Pons (tissue), 1 donor: ENCODE data around the gene ADTRP.

Experiments used
- DNase-seq: peaks from one replicate; pipeline ENCODE4 v3.0.0-alpha.2; 2016; ENCODE audit warnings: low spot score

The ADTRP gene

GRCh38 chr6:11722805-11723631, 55.6 kb downstream of the ADTRP start:
- DNase-seq = no peak

- DNase-seq = no peak
Measured at GRCh38 chr6:11722220-11722619, 56.4 kb downstream of the ADTRP start.

GRCh38 chr6:11718463-11718862, 60.1 kb downstream of the ADTRP start:
- DNase-seq = no peak

GRCh38 chr6:11718031-11718430, 60.6 kb downstream of the ADTRP start:
- DNase-seq = no peak

- DNase-seq = no peak
Measured at GRCh38 chr6:11714798-11715285, 63.8 kb downstream of the ADTRP start.

GRCh38 chr6:11714116-11714797, 64.3 kb downstream of the ADTRP start:
- no peak for DNase-seq

- no peak for DNase-seq
Measured at GRCh38 chr6:11712760-11713159, 65.8 kb downstream of the ADTRP start.

- no peak for DNase-seq
Measured at GRCh38 chr6:11711984-11712711, 66.5 kb downstream of the ADTRP start.

- no peak for DNase-seq
Measured at GRCh38 chr6:11711003-11711983, 67.3 kb downstream of the ADTRP start.

GRCh38 chr6:11710311-11710761, 68.3 kb downstream of the ADTRP start:
- DNase-seq = no peak

GRCh38 chr6:11706171-11706570, 72.4 kb downstream of the ADTRP start:
- no peak for DNase-seq

GRCh38 chr6:11705483-11705882, 73.1 kb downstream of the ADTRP start:
- DNase-seq = no peak

- DNase-seq = no peak
Measured at GRCh38 chr6:11705069-11705468, 73.5 kb downstream of the ADTRP start.

- no peak for DNase-seq
Measured at GRCh38 chr6:11703725-11704124, 74.9 kb downstream of the ADTRP start.

GRCh38 chr6:11702500-11703130, 76.0 kb downstream of the ADTRP start:
- DNase-seq = no peak

GRCh38 chr6:11702089-11702488, 76.5 kb downstream of the ADTRP start:
- DNase-seq = no peak

- no peak for DNase-seq
Measured at GRCh38 chr6:11701573-11701972, 77.0 kb downstream of the ADTRP start.

GRCh38 chr6:11700118-11700718, 78.4 kb downstream of the ADTRP start:
- peak; percentile 68 for DNase-seq

- no peak for DNase-seq
Measured at GRCh38 chr6:11699576-11699975, 79.0 kb downstream of the ADTRP start.
